ENCODE results near the gene ERVFRD-1.

ERVFRD-1 gene

DNA sequence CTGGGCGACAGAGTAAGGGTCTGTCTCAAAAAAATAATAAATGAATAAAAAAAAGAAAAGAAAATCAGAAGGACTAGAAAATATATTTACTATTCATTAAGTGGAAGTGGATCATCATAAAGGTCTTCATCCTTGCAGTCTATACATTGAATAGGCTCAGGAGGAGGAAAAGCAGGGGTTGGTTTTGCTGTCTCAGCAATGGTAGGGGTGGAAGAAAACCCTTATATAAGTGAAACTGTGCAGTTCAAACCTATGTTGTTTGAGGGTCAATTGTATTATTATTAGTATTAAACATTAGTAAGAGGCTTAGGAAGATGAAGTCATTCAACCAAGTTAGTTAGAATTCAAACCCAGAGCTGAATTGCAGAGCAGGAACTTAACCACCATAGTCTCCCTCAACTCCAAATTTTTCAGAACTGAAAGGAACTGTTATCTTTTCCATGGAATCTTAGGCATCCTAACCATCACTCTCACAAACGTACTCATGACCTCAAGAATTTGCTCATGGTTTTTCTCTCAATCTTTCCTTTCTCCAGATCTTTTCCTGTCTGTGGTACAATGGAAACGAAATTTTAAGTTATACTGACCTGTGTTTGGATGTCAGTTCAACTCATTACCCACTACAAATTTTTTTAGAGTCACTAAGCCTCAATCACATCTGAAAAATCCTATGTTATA, 25.6 kb downstream of the ERVFRD-1 start:
- DNase-seq = no peak

DNA sequence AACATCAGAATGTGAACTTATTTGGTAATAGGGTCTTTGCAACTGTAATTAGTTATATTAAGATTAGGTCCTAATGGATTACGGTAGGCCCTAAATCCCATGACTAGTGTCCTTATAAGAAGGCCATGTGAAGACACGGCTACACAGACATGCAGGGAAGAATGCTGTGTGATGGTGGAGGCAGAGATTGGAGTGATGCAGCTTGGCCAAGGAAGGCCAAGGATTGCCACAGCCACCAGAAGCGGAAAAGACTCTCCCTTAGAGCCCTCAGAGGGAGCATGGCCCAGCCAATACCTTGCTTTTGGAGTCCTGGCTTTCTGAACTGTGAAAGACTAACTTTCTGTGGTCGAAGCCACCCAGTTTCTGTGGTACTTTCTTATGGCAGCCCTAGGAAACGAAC, 27.6 kb downstream of the ERVFRD-1 start:
- DNase-seq = no peak

DNA sequence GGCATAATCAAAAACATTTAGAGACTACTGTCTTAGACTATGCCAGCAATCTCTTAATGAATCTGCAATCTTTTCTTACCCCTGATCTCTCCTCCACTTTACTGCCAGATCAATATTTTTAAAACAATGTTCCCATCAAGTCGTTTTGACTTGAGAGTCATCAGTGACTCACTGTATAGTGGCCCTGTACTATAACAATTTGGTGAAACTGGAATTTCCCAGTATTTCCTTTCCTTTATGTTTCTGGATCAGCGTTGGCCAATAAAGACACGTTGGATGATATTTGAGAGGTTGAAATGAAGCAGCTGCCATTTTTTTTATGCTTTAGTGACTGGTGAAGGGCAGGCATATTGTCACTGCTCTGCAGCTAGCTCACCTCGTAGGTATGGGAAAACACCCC, 28.0 kb downstream of the ERVFRD-1 start:
- no peak for DNase-seq

DNA sequence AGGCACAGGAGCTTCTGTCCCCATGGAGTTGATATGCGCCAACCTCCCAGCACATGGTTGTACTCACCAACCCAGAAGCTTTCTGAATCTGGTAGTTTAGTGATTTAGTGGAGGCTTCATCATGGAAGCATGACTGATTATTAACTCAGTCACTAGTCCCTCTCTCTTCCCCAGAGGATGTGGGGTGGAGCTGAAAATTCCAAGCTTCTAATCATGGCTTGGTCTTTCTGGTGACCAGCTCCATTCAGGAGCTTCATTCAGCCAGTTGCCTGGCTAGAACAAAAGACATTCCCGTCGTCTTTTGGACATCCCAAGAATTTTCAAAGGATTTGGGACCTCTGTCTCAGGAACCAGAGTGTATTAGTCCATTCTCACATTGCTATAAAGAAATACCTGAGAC, 31.2 kb downstream of the ERVFRD-1 start:
- DNase-seq = no peak

DNA sequence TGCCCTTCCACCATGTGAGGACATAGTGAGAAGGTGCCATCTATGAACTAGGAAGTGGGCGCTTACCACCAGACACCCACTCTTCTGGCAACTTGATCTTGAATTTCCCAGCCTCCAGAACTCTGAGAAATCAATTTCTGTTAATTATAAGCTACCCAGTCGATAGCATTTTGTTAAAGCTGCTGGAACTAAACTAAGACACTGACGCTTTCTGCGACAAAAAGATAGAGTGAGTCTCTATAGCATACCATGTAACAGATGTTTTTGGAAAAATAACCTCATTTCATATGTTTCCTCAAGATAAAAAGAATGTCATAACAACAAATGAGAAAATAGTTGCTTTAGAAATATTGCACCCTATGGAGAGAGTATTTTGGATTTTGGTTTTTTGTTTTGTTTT, 33.3 kb downstream of the ERVFRD-1 start:
- peak; percentile 24 for DNase-seq

DNA sequence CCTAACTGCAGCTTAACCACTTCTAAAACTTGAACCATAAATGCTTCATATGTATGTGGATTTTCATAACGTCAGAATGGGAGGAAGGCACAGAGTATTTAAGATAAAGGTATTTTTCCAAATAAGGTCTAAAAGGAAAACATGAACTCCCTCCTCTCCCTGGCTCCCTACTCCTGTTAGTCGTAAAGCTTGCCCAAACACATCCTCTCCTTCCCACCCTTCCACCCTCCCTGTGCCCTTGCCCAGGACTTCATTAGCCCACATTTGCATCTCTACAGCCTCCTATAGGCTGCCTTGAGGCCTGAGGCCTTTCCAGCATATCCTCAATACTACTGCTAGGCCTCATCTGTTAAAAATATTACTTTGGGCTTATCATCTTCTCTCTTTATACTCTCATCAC, 35.0 kb downstream of the ERVFRD-1 start:
- no peak for DNase-seq

DNA sequence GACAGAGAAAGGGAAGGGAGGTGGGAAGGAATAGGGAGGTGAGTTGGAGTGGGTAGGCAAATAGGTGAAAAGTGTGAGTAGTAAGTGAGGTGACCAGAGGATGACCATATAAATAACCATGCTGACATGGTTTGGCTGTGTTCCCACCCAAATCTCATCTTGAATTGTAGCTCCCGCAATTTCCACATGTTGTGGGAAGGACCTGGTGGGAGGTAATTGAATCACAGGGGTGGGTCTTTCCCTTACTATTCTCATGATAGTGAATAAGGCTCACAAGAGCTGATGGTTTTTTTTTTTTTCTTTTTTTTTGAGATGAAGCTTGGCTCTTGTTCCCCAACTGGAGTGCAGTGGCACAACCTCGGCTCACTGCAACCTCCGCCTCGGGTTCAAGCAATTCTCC, 39.4 kb downstream of the ERVFRD-1 start:
- DNase-seq = no peak

DNA sequence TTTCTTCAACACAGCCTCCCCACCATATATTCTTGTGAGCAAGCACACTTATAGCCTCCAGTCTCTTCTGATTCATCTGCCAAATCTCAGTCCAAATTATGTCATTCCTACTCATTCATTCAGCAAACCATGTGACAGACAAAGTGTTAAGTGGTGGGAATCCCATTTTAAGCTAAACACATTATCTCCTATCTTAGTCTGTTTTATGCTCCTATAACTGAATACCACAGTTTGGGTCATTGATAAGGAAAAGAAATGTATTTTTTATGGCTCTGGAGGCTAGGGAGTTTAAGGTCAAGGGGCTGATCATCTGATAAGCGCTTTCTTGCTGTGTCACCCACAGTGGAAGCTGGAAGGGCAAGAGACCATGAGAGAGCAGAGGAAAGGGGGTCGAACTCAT, 41.8 kb downstream of the ERVFRD-1 start:
- peak; percentile 60 for DNase-seq

DNA sequence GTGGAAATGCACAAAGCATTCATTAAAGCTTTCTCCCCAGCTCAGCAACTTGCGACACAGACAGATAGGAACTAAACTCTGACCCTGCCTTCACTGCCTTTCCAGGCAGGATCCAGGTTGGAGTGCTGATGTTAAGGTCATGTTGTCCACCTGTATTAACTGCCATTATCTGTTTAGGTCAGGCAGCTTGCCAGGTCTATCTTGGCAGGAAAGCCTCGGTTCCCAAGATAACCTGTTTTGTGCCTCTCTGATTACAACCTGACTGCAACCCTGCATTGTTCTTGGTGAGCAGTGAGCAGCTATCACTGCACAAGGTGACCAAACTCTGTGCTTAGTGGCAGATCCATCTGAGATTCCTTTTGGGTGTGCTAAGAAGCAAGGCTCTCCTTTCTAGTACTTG, 44.2 kb downstream of the ERVFRD-1 start:
- no peak for DNase-seq

DNA sequence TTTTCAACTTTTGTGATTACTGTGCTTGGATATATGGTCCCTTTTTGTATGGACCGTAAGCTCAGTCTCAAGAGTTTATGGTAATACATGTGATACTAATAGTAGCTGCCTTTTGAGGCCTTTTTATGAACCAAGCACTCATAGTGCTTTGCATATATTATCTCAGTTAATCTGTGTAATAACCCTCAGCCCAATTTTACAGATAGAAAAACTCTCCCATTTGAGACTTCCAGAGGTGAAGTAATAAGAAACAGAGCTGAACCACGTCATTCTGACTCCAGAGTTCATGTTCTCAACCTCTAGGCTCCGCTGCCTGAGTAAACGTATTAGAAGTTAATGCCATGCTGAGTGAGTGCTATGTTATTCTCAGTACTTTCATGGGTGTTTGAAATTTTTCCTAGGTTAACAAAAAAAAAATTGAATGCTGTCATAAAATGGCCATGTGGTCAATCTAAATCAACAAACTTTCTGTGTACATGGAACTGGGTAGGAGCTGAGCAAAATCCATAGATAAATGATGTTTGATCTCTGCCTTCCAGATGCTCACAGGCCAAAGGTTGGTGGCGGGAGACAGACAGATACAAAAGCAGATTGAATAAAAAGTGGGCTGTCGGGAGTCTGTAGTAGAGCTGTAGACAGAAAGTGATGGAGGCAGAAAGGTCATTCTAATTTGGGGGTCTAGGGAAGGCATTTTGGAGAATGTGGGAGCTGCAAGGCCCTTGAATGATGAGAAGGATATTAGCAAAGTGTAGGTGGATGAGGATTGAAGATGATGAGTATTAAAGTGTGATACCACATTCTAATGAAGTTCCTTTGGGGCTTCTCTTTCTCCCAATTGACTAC, 44.8 kb downstream of the ERVFRD-1 start:
- DNase-seq = no peak

DNA sequence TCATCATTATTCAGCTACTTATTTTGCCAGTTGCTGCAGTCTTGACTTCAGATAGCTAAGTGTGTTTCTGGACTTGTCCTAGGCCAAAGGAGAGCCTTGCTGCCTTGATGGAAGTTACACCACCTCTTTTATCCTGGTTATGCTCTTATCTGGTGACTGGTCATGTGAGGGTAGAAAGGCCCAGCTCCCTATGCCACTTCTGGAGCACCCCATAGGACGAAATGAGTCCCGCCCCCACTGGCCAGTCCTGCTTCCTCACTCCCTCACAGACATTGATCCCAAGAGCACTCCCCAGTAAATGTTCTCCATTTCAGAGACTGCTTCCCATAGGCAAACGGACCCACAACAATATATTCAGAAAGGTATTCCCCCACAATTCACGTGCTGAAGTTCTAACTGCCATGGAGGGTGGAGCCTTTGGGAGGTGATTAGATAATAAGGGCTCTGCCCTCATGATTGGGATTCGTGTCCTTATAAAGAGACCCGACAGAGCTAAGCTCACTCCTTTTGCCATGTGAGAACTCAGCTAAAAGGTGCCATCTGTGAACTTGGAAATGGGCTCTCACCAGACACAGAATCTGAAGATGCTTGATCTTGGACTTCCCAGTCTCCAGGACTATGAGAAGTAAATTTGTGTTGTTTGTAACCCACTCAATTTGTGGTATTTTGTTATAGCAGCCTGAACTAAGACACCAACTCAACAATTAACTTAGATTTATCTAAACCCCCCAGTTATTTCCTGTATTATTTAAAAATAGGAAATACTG, 45.9 kb downstream of the ERVFRD-1 start:
- no peak for DNase-seq

DNA sequence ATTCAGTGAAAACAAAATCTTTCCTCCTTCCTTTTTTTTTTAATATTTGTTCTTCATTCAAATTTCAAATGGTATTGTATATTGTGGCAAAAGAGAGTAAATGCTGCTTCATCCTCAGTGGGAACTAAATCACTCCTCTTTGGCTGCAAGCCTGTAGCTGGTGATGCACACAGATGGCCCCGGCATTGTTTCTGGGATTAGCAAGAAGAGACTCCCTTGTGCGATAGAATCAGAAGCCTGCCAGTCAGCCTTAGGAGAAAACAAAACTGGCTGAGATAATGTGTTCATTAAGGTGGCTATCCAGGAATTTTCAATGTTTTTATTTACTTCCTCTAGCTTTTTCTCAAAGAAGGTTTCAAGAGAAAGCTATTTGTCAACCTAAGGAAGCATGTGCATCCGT, 46.7 kb downstream of the ERVFRD-1 start:
- no peak for DNase-seq

DNA sequence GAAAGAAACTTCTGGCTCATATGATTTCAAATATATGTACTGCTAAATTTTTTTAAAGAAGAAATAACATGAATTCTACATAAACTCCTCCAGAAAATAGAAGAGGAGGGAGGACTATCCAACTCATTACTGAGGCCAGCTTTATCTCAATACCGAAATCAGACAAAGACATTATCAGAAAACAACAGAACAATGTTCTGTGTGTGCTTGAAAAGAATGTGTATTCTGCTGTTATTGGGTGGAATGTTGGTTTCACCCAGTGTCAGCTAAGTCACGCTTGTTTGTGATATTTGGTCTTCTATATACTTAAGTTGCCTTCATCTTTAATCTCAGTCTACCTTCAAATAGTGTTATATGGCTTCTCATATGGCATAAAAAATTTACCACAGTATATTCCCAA, 48.8 kb downstream of the ERVFRD-1 start:
- peak; percentile 34 for DNase-seq

DNA sequence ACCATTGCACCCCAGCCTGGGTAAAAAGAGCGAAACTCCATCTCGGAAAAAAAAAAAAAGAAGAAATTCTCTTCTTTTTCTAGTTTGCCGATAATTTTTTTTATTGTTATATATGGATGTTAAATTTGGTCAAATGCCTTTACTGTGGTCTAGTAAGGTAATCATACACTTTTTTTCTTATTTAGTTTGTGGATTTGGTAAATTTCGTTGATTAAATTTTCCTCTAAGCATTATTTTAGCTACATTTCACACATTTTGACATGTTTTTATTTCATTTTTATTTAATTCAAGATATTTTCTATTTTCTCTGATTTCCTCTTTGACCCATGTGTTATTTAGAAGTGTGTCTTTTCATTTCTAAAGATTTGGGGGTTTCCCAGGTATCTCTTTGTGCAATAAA, 49.4 kb downstream of the ERVFRD-1 start:
- no peak for DNase-seq

DNA sequence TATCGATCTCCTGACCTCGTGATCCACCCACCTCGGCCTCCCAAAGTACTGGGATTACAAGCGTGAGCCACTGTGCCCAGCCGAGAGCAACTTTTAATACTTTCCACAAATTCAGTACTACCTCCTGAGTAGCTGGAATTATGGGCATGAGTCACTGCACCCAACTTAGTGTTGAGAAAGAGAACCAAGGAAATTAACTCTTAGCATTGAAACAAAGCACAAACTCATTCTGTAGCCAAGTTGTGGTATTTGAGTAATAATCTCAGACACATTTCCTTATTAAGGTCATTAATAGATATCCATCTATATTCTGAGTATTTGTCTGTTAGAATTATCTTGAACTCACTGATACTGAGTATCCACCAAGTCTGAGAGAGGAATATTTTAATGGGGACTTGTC, 53.1 kb downstream of the ERVFRD-1 start:
- no peak for DNase-seq

DNA sequence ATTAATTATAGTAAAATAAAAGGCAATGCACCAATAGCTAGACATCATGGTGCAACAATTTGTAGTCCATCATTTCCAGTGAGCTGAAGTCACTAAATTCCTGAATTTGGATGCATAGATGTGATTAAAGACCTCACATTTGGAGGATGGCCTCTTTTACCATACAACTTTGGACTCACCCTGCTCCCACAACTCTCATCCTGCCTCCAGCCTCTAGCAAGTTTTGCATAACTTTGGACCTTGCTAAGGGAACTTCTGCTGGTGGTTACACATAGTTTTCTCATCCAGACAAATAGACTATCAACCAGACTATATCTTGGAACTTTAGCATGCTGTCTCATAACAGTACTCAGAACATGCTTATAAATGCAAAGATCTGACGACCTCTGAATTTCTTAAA, 54.7 kb downstream of the ERVFRD-1 start:
- DNase-seq = no peak

DNA sequence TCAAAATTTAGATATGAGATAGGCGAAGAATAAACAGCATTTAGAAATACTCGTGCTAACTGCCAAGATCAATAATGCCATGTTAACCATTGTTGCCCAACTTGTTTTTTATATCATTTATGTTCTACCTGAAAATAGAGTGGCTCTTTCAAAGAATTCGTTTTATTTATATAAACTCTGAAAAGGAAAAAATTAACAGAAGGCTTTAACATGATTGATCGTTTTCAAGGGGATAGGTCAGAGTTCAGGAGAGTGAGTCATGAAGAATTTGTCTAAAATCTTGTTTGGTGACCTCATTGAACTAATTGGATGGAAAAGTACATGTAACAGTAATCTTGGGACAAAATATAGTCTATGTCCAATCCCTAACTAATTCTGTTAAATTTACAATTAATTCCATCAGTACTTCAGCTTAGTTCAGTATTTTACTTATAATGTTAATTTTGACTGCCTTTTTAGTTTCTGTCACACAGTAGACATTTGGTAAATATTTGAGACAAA, 56.3 kb downstream of the ERVFRD-1 start:
- no peak for DNase-seq

DNA sequence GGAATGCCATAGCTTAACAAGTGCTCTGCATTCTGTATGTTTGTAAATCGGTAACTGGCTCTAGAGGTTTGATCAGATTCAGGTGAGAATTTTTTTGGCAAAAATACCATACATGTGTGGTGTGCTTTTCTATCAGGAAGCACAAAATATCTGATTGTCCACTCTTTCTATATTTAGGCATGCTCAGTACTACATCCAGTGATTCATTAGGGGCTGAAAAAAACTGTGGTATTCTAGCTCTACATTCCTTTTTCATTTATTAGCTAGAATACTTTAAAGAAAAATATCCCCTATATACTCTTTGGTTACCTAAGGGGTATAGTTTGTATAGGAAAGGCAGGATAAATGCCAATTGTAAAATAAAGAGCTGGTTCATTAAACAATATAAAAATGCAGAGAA, 56.8 kb downstream of the ERVFRD-1 start:
- no peak for DNase-seq

DNA sequence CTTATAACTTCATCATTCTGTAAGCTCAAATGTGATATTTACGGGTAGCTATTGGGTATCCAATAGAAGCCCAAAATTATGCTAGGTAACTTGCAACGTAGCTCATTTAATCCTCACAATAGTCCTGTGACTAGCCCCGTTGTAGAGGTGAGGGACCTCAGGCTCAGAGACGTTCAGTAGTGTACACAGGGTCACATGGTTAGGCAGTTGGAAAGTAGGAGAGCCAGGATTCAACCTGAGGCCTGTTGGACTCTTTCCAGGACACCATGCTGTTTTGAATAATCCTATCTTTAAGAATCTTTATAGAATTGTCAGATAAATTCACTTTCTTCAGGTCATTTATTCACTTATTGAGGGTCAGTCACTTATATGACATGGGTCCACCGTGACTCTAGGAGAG, 58.2 kb downstream of the ERVFRD-1 start:
- no peak for DNase-seq

Measured in OCI-M1 (cell line).